Upper lobe of left lung (tissue), 4 donors: ENCODE data around the gene COG5.

Experiments
- CTCF ChIP-seq, 6 experiments: fragments of 450-650 bp in 4 of 6; fragments of 200-600 bp in 2 of 6; sonication (generic) in 2 of 6; IDR thresholded peaks; one replicate each; pipeline ENCODE4 v1.5.1; 2016 to 2019; ENCODE audit warnings: antibody characterized with exemption in 6 of 6
- EP300 ChIP-seq, 4 donors: sonication (generic); formaldehyde crosslinking; IDR thresholded peaks; one replicate each; pipeline ENCODE4 v1.5.1; 2017; ENCODE audit warnings: antibody characterized with exemption in 4 of 4, control low read depth in 2 of 4
- POLR2A ChIP-seq, 4 donors: fragments of 450-650 bp; IDR thresholded peaks; one replicate each; pipeline ENCODE4 v1.5.1; 2016 to 2017; ENCODE audit warnings: antibody characterized with exemption in 4 of 4, mild to moderate bottlenecking in 2 of 4
- POLR2AphosphoS5 ChIP-seq, 2 donors: sonication (generic); formaldehyde crosslinking; IDR thresholded peaks; one replicate each; pipeline ENCODE4 v1.5.1; 2017; ENCODE audit warnings: antibody characterized with exemption in 2 of 2

- TF ChIP-seq POLR2A (IDR thresholded peaks at IDR 0.05) (no peak), EP300 (IDR thresholded peaks at IDR 0.05) (no peak), CTCF (IDR thresholded peaks at IDR 0.05) (no peak), POLR2AphosphoS5 (IDR thresholded peaks at IDR 0.05) (no peak)
These were observed 33.3 kb upstream of the COG5 start for GRCh38 chr7:107596881-107597581.
